ENCODE data around the gene TUBB2A. TPM values are rescaled to one million over a fixed set of nuclear protein-coding genes. Genes with fewer than 3 reads are reported as not detected.
A peak's percentile ranks its signal among the peaks of the same experiment; 100 is the strongest.

TUBB2A gene
- total and polyA plus RNA-seq, 2 of the 13 experiments (the other 11 are each of a cell fraction or from before 2014, with no cell fraction given): 35.3 to 106 TPM

DNA sequence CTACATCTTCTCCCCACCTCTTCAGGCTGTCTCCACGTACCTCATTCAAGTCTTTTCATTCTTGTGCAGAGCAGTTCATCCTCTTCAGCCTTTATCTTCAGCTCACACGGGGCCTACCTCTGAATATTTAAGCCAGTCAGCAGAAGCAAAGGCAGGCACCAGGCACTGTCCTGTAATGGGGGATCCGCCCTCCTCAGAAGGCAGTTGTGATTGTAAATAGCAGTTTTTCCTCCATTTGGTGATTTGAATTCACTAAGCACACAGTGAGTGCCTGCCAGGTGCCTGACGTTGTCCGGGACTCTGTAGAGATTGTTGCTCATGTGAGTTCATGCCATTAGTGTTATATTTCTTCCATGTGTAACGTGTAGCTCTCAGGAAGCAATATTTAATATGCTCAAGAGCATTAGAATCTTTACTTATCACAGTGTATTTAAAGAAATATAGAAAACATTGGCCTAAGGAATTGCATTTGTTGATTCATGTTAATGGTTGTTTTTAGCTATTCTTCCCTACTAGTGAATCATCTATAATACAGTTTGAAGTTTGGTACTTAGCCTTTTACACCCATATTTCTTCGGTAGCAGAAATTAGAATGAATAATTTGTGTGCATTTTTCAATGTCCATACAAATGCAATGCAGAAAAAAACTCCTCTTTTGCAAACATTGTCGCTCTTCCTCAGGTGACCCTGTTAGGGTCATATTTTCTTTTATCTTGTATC, 20.9 kb downstream of the TUBB2A start (continued):
- TF ChIP-seq, protein P1, sequence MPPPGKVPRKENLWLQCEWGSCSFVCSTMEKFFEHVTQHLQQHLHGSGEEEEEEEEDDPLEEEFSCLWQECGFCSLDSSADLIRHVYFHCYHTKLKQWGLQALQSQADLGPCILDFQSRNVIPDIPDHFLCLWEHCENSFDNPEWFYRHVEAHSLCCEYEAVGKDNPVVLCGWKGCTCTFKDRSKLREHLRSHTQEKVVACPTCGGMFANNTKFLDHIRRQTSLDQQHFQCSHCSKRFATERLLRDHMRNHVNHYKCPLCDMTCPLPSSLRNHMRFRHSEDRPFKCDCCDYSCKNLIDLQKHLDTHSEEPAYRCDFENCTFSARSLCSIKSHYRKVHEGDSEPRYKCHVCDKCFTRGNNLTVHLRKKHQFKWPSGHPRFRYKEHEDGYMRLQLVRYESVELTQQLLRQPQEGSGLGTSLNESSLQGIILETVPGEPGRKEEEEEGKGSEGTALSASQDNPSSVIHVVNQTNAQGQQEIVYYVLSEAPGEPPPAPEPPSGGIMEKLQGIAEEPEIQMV (CRISPR knock-in tag; IDR thresholded peaks at IDR 0.05; ENCODE audit: low read depth): 0 out of 2 replicates have a peak, but pooled peaks have one; percentile 13
- TF ChIP-seq CC2D1A (CRISPR knock-in tag; IDR thresholded peaks at IDR 0.05) (peak; percentile 3; the same call in 1 of the 2 replicates), SIX4 (CRISPR knock-in tag; IDR thresholded peaks at IDR 0.05) (no peak), ZBTB33 (CRISPR knock-in tag; IDR thresholded peaks at IDR 0.05) (no peak), ZMYM4 (CRISPR knock-in tag; IDR thresholded peaks at IDR 0.05) (0 out of 2 replicates have a peak, but pooled peaks have one; percentile 6), BORCS8-MEF2B (CRISPR knock-in tag; IDR thresholded peaks at IDR 0.05) (no peak), ZNF510 (CRISPR knock-in tag; IDR thresholded peaks at IDR 0.05; ENCODE audit: low read depth) (0 out of 2 replicates have a peak, but pooled peaks have one; percentile 49), NR2F1 (CRISPR knock-in tag; IDR thresholded peaks at IDR 0.05) (no peak), HHEX (CRISPR knock-in tag; IDR thresholded peaks at IDR 0.05) (0 out of 2 replicates have a peak, but pooled peaks have one; percentile 17), SETDB1 (CRISPR knock-in tag; IDR thresholded peaks at IDR 0.05; ENCODE audit: borderline replicate concordance) (no peak)
- TF ChIP-seq, protein P2, sequence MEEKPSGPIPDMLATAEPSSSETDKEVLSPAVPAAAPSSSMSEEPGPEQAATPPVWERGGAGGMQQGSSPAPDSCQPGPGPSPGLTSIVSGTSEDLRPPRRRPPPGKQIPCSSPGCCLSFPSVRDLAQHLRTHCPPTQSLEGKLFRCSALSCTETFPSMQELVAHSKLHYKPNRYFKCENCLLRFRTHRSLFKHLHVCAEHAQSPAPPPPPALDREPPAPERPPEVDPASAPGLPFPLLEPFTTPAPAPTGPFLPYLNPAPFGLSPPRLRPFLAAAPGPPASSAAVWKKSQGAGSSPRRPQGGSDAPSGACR (CRISPR knock-in tag; IDR thresholded peaks at IDR 0.05): 0 out of 2 replicates have a peak, but pooled peaks have one; percentile 12

All from HepG2 (cell line).